SK-N-SH (cell line): ENCODE data around the gene ACSF3. TPM values are rescaled to one million over a fixed set of nuclear protein-coding genes. Genes with fewer than 3 reads are reported as not detected.

ENCODE experiments used
- CTCF ChIA-PET: fragments of 300-600, 350-600 bp; formaldehyde crosslinking; extraction: SDS; loops from one replicate; lab custom pipeline; 2021; lab: Yijun Ruan, JAX
- POLR2A ChIA-PET: fragments of 350-600 bp; sonication (Branson Sonifier 250); formaldehyde crosslinking; extraction: SDS; loops from one replicate; lab custom pipeline; 2020; ENCODE audit warnings: antibody characterized with exemption, inconsistent platforms; lab: Yijun Ruan, JAX
- DNase-seq: peaks from one replicate; pipeline ENCODE4 v3.0.0; 2012
- H2AFZ ChIP-seq: fragments of 200-600 bp; sonication (generic); 2 replicates; pipeline ENCODE4 v1.8.1; 2016; ENCODE audit warnings: antibody characterized with exemption, mild to moderate bottlenecking, low read depth
- H3F3A ChIP-seq: fragments of 200-600 bp; sonication (generic); replicated peaks from 2 replicates; pipeline ENCODE3; 2016; ENCODE audit warnings: antibody characterized with exemption, mild to moderate bottlenecking; ENCODE audit not compliant: insufficient read depth
- H3K27ac ChIP-seq, 2 experiments: fragments of 200-500 bp in 1 of 2; fragments of 200-600 bp in 1 of 2; sonication (Bioruptor generic) in 1 of 2; sonication (generic), shearing (Covaris generic) in 1 of 2; 2 replicates each; pipeline versions ENCODE4 v1.5.1 to v1.6.1; 2014 to 2016; ENCODE audit warnings: low read depth in 2 of 2, inconsistent platforms in 1 of 2, low read length in 1 of 2, mild to moderate bottlenecking in 1 of 2, mixed read lengths in 1 of 2
- H3K27me3 ChIP-seq: fragments of 200-600 bp; sonication (generic), shearing (Covaris generic); 2 replicates; pipeline ENCODE4 v1.6.1; 2016; ENCODE audit warnings: mixed run types; ENCODE audit not compliant: insufficient read depth
- H3K36me3 ChIP-seq, 2 experiments: fragments of 200-500 bp in 1 of 2; fragments of 200-600 bp in 1 of 2; sonication (Bioruptor generic) in 1 of 2; sonication (generic) in 1 of 2; replicated peaks in 1 of 2; 2 replicates each; pipeline versions ENCODE3 to v1.5.1; 2014 to 2016; ENCODE audit warnings: low read length in 1 of 2, mild to moderate bottlenecking in 1 of 2; ENCODE audit not compliant: insufficient read depth in 2 of 2, control insufficient read depth in 1 of 2
- H3K4me1 ChIP-seq, 2 experiments: fragments of 200-500 bp in 1 of 2; fragments of 200-600 bp in 1 of 2; sonication (Bioruptor generic) in 1 of 2; sonication (generic), shearing (Covaris generic) in 1 of 2; 2 replicates each; pipeline versions ENCODE4 v1.5.1 to v1.6.1; 2014 to 2016; ENCODE audit warnings: low read depth in 1 of 2, low read length in 1 of 2, mixed run types in 1 of 2; ENCODE audit not compliant: insufficient read depth in 2 of 2, control insufficient read depth in 1 of 2
- H3K4me2 ChIP-seq: fragments of 200-600 bp; sonication (generic), shearing (Covaris generic); 2 replicates; pipeline ENCODE4 v1.6.1; 2017; ENCODE audit warnings: mixed run types
- H3K4me3 ChIP-seq, 2 experiments: fragments of 200-500 bp in 1 of 2; fragments of 200-600 bp in 1 of 2; sonication (Bioruptor generic) in 1 of 2; sonication (generic), shearing (Covaris generic) in 1 of 2; 2 replicates each; pipeline versions ENCODE4 v1.5.1 to v1.8.1; 2014 to 2016; ENCODE audit warnings: low read depth in 2 of 2, inconsistent platforms in 1 of 2, low read length in 1 of 2, mild to moderate bottlenecking in 1 of 2, mixed read lengths in 1 of 2, moderate library complexity in 1 of 2
- H3K79me2 ChIP-seq: fragments of 200-600 bp; sonication (generic); 2 replicates; pipeline ENCODE4 v1.8.1; 2017; ENCODE audit warnings: mild to moderate bottlenecking; ENCODE audit not compliant: insufficient read depth
- H3K9ac ChIP-seq: fragments of 200-600 bp; sonication (generic); 2 replicates; pipeline ENCODE4 v1.6.1; 2017; ENCODE audit warnings: mixed run types
- H3K9me2 ChIP-seq: fragments of 200-600 bp; sonication (generic); 2 replicates; pipeline ENCODE4 v1.6.1; 2017; ENCODE audit warnings: mixed run types
- H3K9me3 ChIP-seq: fragments of 200-600 bp; sonication (generic); 2 replicates; pipeline ENCODE4 v1.6.1; 2017; ENCODE audit warnings: mixed run types, mild to moderate bottlenecking, moderate library complexity
- H4K20me1 ChIP-seq: fragments of 200-600 bp; sonication (generic); 2 replicates; pipeline ENCODE4 v1.6.1; 2017; ENCODE audit warnings: mild to moderate bottlenecking, mixed run types; ENCODE audit not compliant: insufficient read depth
- CTCF ChIP-seq: fragments of 200-600 bp; sonication (generic); IDR thresholded peaks from 2 replicates; pipeline ENCODE4 v1.6.1; 2017; ENCODE audit warnings: antibody characterized with exemption, mild to moderate bottlenecking, moderate library complexity
- EP300 ChIP-seq, 2 experiments: IDR thresholded peaks; 2 replicates each; pipeline versions ENCODE4 v1.4.0 to v1.6.1; 2012; ENCODE audit warnings: borderline replicate concordance in 1 of 2, low read depth in 1 of 2, low read length in 1 of 2
- FOXM1 ChIP-seq: IDR thresholded peaks from 2 replicates; pipeline ENCODE4 v1.4.0; 2012; ENCODE audit warnings: low read depth, mild to moderate bottlenecking
- JUND ChIP-seq: IDR thresholded peaks from 2 replicates; pipeline ENCODE4 v1.4.0; 2012
- MAX ChIP-seq: IDR thresholded peaks from 2 replicates; pipeline ENCODE4 v1.4.0; 2012; ENCODE audit warnings: low read depth
- MXI1 ChIP-seq: IDR thresholded peaks from 2 replicates; pipeline ENCODE4 v1.6.1; 2012; ENCODE audit warnings: mild to moderate bottlenecking, low read depth, low read length, improper control_type of control experiment
- NFIC ChIP-seq: IDR thresholded peaks from 2 replicates; pipeline ENCODE4 v1.4.0; 2012; ENCODE audit warnings: borderline replicate concordance
- RCOR1 ChIP-seq: fragments of 150-350 bp; IDR thresholded peaks from 2 replicates; pipeline ENCODE4 v1.6.1; 2017; ENCODE audit warnings: antibody characterized with exemption, low read length
- TCF12 ChIP-seq: IDR thresholded peaks from 2 replicates; pipeline ENCODE4 v1.4.0; 2012
- USF1 ChIP-seq: IDR thresholded peaks from 2 replicates; pipeline ENCODE4 v1.4.0; 2012; ENCODE audit warnings: low read depth, borderline replicate concordance
- USF2 ChIP-seq: fragments of 150-350 bp; IDR thresholded peaks from 2 replicates; pipeline ENCODE4 v1.6.1; 2017; ENCODE audit warnings: antibody characterized with exemption, low read length, low read depth, borderline replicate concordance
- ZBTB33 ChIP-seq: IDR thresholded peaks from 2 replicates; pipeline ENCODE4 v1.4.0; 2012; ENCODE audit warnings: low read depth, borderline replicate concordance
- WGBS: methylation state at CpG from one replicate; pipeline ENCODE4 v1.1.6; 2017; ENCODE audit warnings: low lambda C conversion rate; 5-methylcytosine and 5-hydroxymethylcytosine counted together
- polyA plus RNA-seq, 3 experiments: library from polyadenylated mRNA; depleted of rRNA; stranded (reverse); fragments of >200 nt; gene quantifications; 2 replicates each; pipeline ENCODE4 v1.2.3, GENCODE V29; 2012

ACSF3 gene
- polyA plus RNA-seq, 1 of the 3 experiments (the other 2 are of a cell fraction): 18.8 TPM

GRCh38 chr16:89168381-89169189 lies 74.9 kb downstream of the ACSF3 start:
- Histone ChIP-seq H3K79me2 (no peaks in the 10 kb centered on the region), H3K4me2 (no peak overlapping the region), H2AFZ (no peak overlapping the region), H3K9me2 (no peaks in the 10 kb centered on the region), H3K27ac (no peak overlapping the region), H3K4me3 (no peak overlapping the region), H3K27me3 (peaks cover 24% of the 10 kb centered on the region; the same call in 1 of the 2 replicates), H3K9ac (no peak overlapping the region), H3K9me3 (no peaks in the 10 kb centered on the region), H3K36me3 (no peaks in the 10 kb centered on the region), H4K20me1 (0 out of 2 replicates have a peak, but pooled peaks cover 7% of the 10 kb centered on the region), H3F3A (no peaks in the 10 kb centered on the region), H3K4me1 (peaks cover 0 to 35% of the 10 kb centered on the region in 2 experiments; a peak in 1 of 4 replicates)
- POLR2A ChIA-PET: no interaction called here
- 75% methylated on average over 12 of the region's 23 CpGs for WGBS
- no peak for DNase-seq
- TF ChIP-seq MAX (no peak), CTCF (peak; percentile 10; the same call in 1 of the 2 replicates)
- CTCF ChIA-PET: interaction anchor here (0.7 to 6.5 kb wide), 11 partner anchors 10 to 436 kb away, joined by 3 to 82 read pairs (median 18); partner anchors contain the start of gene APRT

- H3K4me3 ChIP-seq: no peak overlapping the region
- H3K9ac ChIP-seq: no peak overlapping the region
- ChIA-PET CTCF (interaction anchor here (0.7 to 6.5 kb wide), 3 partner anchors 228 to 432 kb away, joined by 4 to 82 read pairs (median 67); partner anchors contain the start of gene APRT), POLR2A (no interaction called here)
- H3K4me1 ChIP-seq: peaks cover 0 to 29% of the 10 kb centered on the region in 2 experiments; a peak in 1 of 4 replicates
- 0 out of 2 replicates have a peak, but pooled peaks cover 7% of the 10 kb centered on the region for H4K20me1 ChIP-seq
- no peaks in the 10 kb centered on the region for H3K9me3 ChIP-seq
- H3K79me2 ChIP-seq: no peaks in the 10 kb centered on the region
- H2AFZ ChIP-seq: no peak overlapping the region
- H3K36me3 ChIP-seq: no peaks in the 10 kb centered on the region
- peaks cover 24% of the 10 kb centered on the region; the same call in 1 of the 2 replicates for H3K27me3 ChIP-seq
- DNase-seq: no peak
- H3K27ac ChIP-seq: no peak overlapping the region
- H3F3A ChIP-seq: no peaks in the 10 kb centered on the region
- H3K4me2 ChIP-seq: no peak overlapping the region
- no peaks in the 10 kb centered on the region for H3K9me2 ChIP-seq
- WGBS: 56% methylated on average over 8 of the region's 14 CpGs
- TF ChIP-seq USF2 (no peak), CTCF (no peak), JUND (no peak), TCF12 (no peak), MXI1 (no peak), ZBTB33 (no peak), EP300 (IDR thresholded peaks at IDR 0.05; ENCODE audit: borderline replicate concordance in 1 of 2, low read depth in 1 of 2, low read length in 1 of 2) (no peak), NFIC (no peak), USF1 (no peak), RCOR1 (no peak), FOXM1 (no peak), MAX (no peak)
These were observed 76.1 kb downstream of the ACSF3 start for GRCh38 chr16:89169778-89170177.
